ENCODE measurements around the gene STK32B. TPM values are rescaled to one million over a fixed set of nuclear protein-coding genes. Genes with fewer than 3 reads are reported as not detected.

The STK32B gene
- polyA plus RNA-seq, 1 of the 3 experiments (the other 2 are of a cell fraction): 0.20 TPM

- no peak overlapping the region for H2AFZ ChIP-seq (ENCODE audit: low read depth)
- no peak overlapping the region for H3K4me2 ChIP-seq
- POLR2A ChIA-PET: no interaction called here
- H3K9ac ChIP-seq: no peak overlapping the region
- WGBS (ENCODE audit: low lambda C conversion rate): 4% methylated on average over 3 of the region's 3 CpGs
- no peaks in the 10 kb centered on the region for H3K27me3 ChIP-seq (ENCODE audit: insufficient read depth)
- no peaks in the 10 kb centered on the region for H3K79me2 ChIP-seq (ENCODE audit: insufficient read depth)
- no peaks in the 10 kb centered on the region for H3K9me3 ChIP-seq
- no peaks in the 10 kb centered on the region for H3K36me3 ChIP-seq (replicated peaks in 1 of 2; ENCODE audit: control insufficient read depth in 1 of 2, insufficient read depth in 2 of 2, low read length in 1 of 2)
- H3K27ac ChIP-seq (ENCODE audit: low read depth in 2 of 2, low read length in 1 of 2): no peak overlapping the region; a peak in 1 of 4 replicates
- CTCF ChIA-PET: interaction anchor here (1.2 kb wide), 1 partner anchor 127 kb away, joined by 4 read pairs; no protein-coding TSS in a partner anchor
- no peaks in the 10 kb centered on the region for H3F3A ChIP-seq (replicated peaks; ENCODE audit: insufficient read depth)
- TF ChIP-seq SIN3A (IDR thresholded peaks at IDR 0.05; ENCODE audit: borderline replicate concordance, low read depth, low read length): no peak
- H3K9me2 ChIP-seq: no peaks in the 10 kb centered on the region
- no peak for DNase-seq
- no peaks in the 10 kb centered on the region for H4K20me1 ChIP-seq (ENCODE audit: insufficient read depth)
- peaks cover 0 to 30% of the 10 kb centered on the region in 2 experiments; a peak in 1 of 4 replicates for H3K4me1 ChIP-seq (ENCODE audit: control insufficient read depth in 1 of 2, insufficient read depth in 2 of 2, low read depth in 1 of 2, low read length in 1 of 2)
- no peak overlapping the region for H3K4me3 ChIP-seq (ENCODE audit: low read depth in 2 of 2, low read length in 1 of 2)
Measured at GRCh38 chr4:5527211-5527610, 475.9 kb downstream of the STK32B start.

GRCh38 chr4:5528031-5528436, 476.8 kb downstream of the STK32B start:
- Histone ChIP-seq H3K4me3 (ENCODE audit: low read depth in 2 of 2, low read length in 1 of 2) (no peak overlapping the region), H3K9me2 (no peaks in the 10 kb centered on the region), H3F3A (replicated peaks; ENCODE audit: insufficient read depth) (no peaks in the 10 kb centered on the region), H3K9me3 (no peaks in the 10 kb centered on the region), H3K27me3 (ENCODE audit: insufficient read depth) (no peaks in the 10 kb centered on the region), H4K20me1 (ENCODE audit: insufficient read depth) (no peaks in the 10 kb centered on the region), H3K9ac (no peak overlapping the region), H3K27ac (ENCODE audit: low read depth in 2 of 2, low read length in 1 of 2) (no peak overlapping the region), H3K36me3 (replicated peaks in 1 of 2; ENCODE audit: control insufficient read depth in 1 of 2, insufficient read depth in 2 of 2, low read length in 1 of 2) (no peaks in the 10 kb centered on the region), H3K4me1 (ENCODE audit: control insufficient read depth in 1 of 2, insufficient read depth in 2 of 2, low read depth in 1 of 2, low read length in 1 of 2) (peaks cover 0 to 30% of the 10 kb centered on the region in 2 experiments; a peak in 1 of 4 replicates), H3K79me2 (ENCODE audit: insufficient read depth) (no peaks in the 10 kb centered on the region), H3K4me2 (no peak overlapping the region), H2AFZ (ENCODE audit: low read depth) (no peak overlapping the region)
- TF ChIP-seq YY1 (IDR thresholded peaks at IDR 0.05; ENCODE audit: low read depth) (no peak), SMC3 (IDR thresholded peaks at IDR 0.05; ENCODE audit: low read depth, low read length) (no peak), EP300 (IDR thresholded peaks at IDR 0.05; ENCODE audit: borderline replicate concordance in 1 of 2, low read depth in 1 of 2, low read length in 1 of 2) (no peak), FOXJ3 (CRISPR knock-in tag; IDR thresholded peaks at IDR 0.05) (no peak), MEF2A (IDR thresholded peaks at IDR 0.05; ENCODE audit: borderline replicate concordance, low read depth) (no peak), PBX3 (IDR thresholded peaks at IDR 0.05) (no peak), FOSL2 (IDR thresholded peaks at IDR 0.05; ENCODE audit: borderline replicate concordance, low read depth) (no peak), IRF3 (IDR thresholded peaks at IDR 0.05; ENCODE audit: low read depth, low read length) (no peak)
- DNase-seq: no peak
- POLR2A ChIA-PET: no interaction called here
- CTCF ChIA-PET: no interaction called here
- 84% methylated on average over 4 of the region's 4 CpGs for WGBS (ENCODE audit: low lambda C conversion rate)

GRCh38 chr4:5532100-5532499, 480.8 kb downstream of the STK32B start:
- H3F3A ChIP-seq (replicated peaks; ENCODE audit: insufficient read depth): no peaks in the 10 kb centered on the region
- peaks cover 0 to 9% of the 10 kb centered on the region in 2 experiments; a peak in 1 of 4 replicates for H3K4me1 ChIP-seq (ENCODE audit: control insufficient read depth in 1 of 2, insufficient read depth in 2 of 2, low read depth in 1 of 2, low read length in 1 of 2)
- H3K9ac ChIP-seq: no peak overlapping the region
- H3K36me3 ChIP-seq (replicated peaks in 1 of 2; ENCODE audit: control insufficient read depth in 1 of 2, insufficient read depth in 2 of 2, low read length in 1 of 2): no peaks in the 10 kb centered on the region
- CTCF ChIA-PET: no interaction called here
- no peak overlapping the region for H2AFZ ChIP-seq (ENCODE audit: low read depth)
- no peak overlapping the region for H3K4me2 ChIP-seq
- H3K9me2 ChIP-seq: no peaks in the 10 kb centered on the region
- no peak overlapping the region for H3K4me3 ChIP-seq (ENCODE audit: low read depth in 2 of 2, low read length in 1 of 2)
- POLR2A ChIA-PET: no interaction called here
- no peak overlapping the region for H3K27ac ChIP-seq (ENCODE audit: low read depth in 2 of 2, low read length in 1 of 2)
- DNase-seq: no peak
- WGBS (ENCODE audit: low lambda C conversion rate): 18% methylated on average over 2 of the region's 2 CpGs
- no peaks in the 10 kb centered on the region for H3K79me2 ChIP-seq (ENCODE audit: insufficient read depth)
- H3K27me3 ChIP-seq (ENCODE audit: insufficient read depth): no peaks in the 10 kb centered on the region
- H4K20me1 ChIP-seq (ENCODE audit: insufficient read depth): no peaks in the 10 kb centered on the region
- H3K9me3 ChIP-seq: no peaks in the 10 kb centered on the region
- TF ChIP-seq CHD2 (IDR thresholded peaks at IDR 0.05; ENCODE audit: low read length, partially characterized antibody) (no peak), EZH2phosphoT487 (IDR thresholded peaks at IDR 0.05; ENCODE audit: borderline replicate concordance, low read depth) (no peak), CTCF (IDR thresholded peaks at IDR 0.05) (no peak), GATA2 (CRISPR knock-in tag; IDR thresholded peaks at IDR 0.05) (no peak), RAD21 (IDR thresholded peaks at IDR 0.05; ENCODE audit: low read length) (no peak), FOSL2 (IDR thresholded peaks at IDR 0.05; ENCODE audit: borderline replicate concordance, low read depth) (no peak), ZBTB33 (IDR thresholded peaks at IDR 0.05; ENCODE audit: borderline replicate concordance, low read depth) (no peak), SIN3A (IDR thresholded peaks at IDR 0.05; ENCODE audit: borderline replicate concordance, low read depth, low read length) (no peak)

Data from SK-N-SH (cell line).